Nephron progenitor cell (in vitro differentiated cells): ENCODE results near the gene PTPA.

Source experiments
- DNase-seq: peaks from one replicate; pipeline ENCODE4 v3.0.0; 2021
- H3K27ac Mint-ChIP-seq: 2 replicates; pipeline ENCODE4 v1.8.0; 2021; ENCODE audit warnings: mild to moderate bottlenecking, moderate library complexity, mixed read lengths
- H3K27me3 Mint-ChIP-seq: 2 replicates; pipeline ENCODE4 v1.8.0; 2021; ENCODE audit warnings: mild to moderate bottlenecking, low read depth, mixed read lengths; ENCODE audit not compliant: poor library complexity
- H3K36me3 Mint-ChIP-seq: 2 replicates; pipeline ENCODE4 v1.8.0; 2021; ENCODE audit warnings: low read depth, mixed read lengths
- H3K4me1 Mint-ChIP-seq: 2 replicates; pipeline ENCODE4 v1.8.0; 2021; ENCODE audit warnings: mixed read lengths
- H3K4me3 Mint-ChIP-seq: 2 replicates; pipeline ENCODE4 v1.8.0; 2021; ENCODE audit warnings: mild to moderate bottlenecking, moderate library complexity, mixed read lengths
- H3K9me3 Mint-ChIP-seq: 2 replicates; pipeline ENCODE4 v1.8.0; 2021; ENCODE audit warnings: mild to moderate bottlenecking, moderate library complexity, mixed read lengths
- CTCF ChIP-seq: fragments of 200-600 bp; sonication (generic); IDR thresholded peaks from 2 replicates; pipeline ENCODE4 v1.5.0; 2021; ENCODE audit warnings: antibody characterized with exemption

Gene PTPA

GRCh38 chr9:129103595-129103965 lies 7.6 kb upstream of the PTPA start:
- Mint-ChIP-seq H3K36me3 (no peaks in the 10 kb centered on the region), H3K27ac (no peak overlapping the region), H3K9me3 (no peaks in the 10 kb centered on the region), H3K4me1 (peaks cover 17% of the 10 kb centered on the region), H3K4me3 (no peak overlapping the region), H3K27me3 (peaks cover 6% of the 10 kb centered on the region)
- no peak for TF ChIP-seq CTCF
- no peak for DNase-seq

- no peak for DNase-seq
- H3K9me3 Mint-ChIP-seq, result no peaks in the 10 kb centered on the region
- H3K4me3 Mint-ChIP-seq, result no peak overlapping the region
These were observed 7.2 kb upstream of the PTPA start for GRCh38 chr9:129104051-129104450.

GRCh38 chr9:129105857-129106694 lies 5.1 kb upstream of the PTPA start:
- H3K27ac Mint-ChIP-seq, result no peak overlapping the region
- no peaks in the 10 kb centered on the region for H3K36me3 Mint-ChIP-seq
- DNase-seq, result no peak
- H3K9me3 Mint-ChIP-seq, result no peaks in the 10 kb centered on the region
- H3K27me3 Mint-ChIP-seq, result peaks cover 22% of the 10 kb centered on the region
- TF ChIP-seq CTCF, result no peak
- H3K4me3 Mint-ChIP-seq, result no peak overlapping the region
- H3K4me1 Mint-ChIP-seq, result peaks cover 31% of the 10 kb centered on the region

More at GRCh38 chr9:129104051-129104450, 7.2 kb upstream of the PTPA start:
- H3K27me3 Mint-ChIP-seq, result peaks cover 11% of the 10 kb centered on the region
- no peak overlapping the region for H3K27ac Mint-ChIP-seq
- peaks cover 22% of the 10 kb centered on the region for H3K4me1 Mint-ChIP-seq
- H3K36me3 Mint-ChIP-seq, result no peaks in the 10 kb centered on the region
- no peak for TF ChIP-seq CTCF

GRCh38 chr9:129107651-129108050 lies 3.6 kb upstream of the PTPA start:
- H3K27me3 Mint-ChIP-seq, result peaks cover 22% of the 10 kb centered on the region

GRCh38 chr9:129108083-129108804 lies 3.0 kb upstream of the PTPA start:
- Mint-ChIP-seq H3K9me3 (no peaks in the 10 kb centered on the region), H3K36me3 (no peaks in the 10 kb centered on the region), H3K27me3 (peaks cover 22% of the 10 kb centered on the region), H3K4me3 (peak overlapping the region; percentile 55), H3K4me1 (peaks cover 33% of the 10 kb centered on the region), H3K27ac (no peak overlapping the region)
- DNase-seq, result no peak
- TF ChIP-seq CTCF, result no peak

More at GRCh38 chr9:129107651-129108050, 3.6 kb upstream of the PTPA start:
- Mint-ChIP-seq H3K27ac (no peak overlapping the region), H3K4me3 (no peak overlapping the region), H3K9me3 (no peaks in the 10 kb centered on the region), H3K36me3 (no peaks in the 10 kb centered on the region), H3K4me1 (peaks cover 34% of the 10 kb centered on the region)
- DNase-seq, result no peak
- TF ChIP-seq CTCF, result no peak
